GM18951 (cell line): ENCODE measurements around the gene TRPM2.

ENCODE experiments used
- POLR2A ChIP-seq: IDR thresholded peaks from 4 replicates; pipeline ENCODE4 v1.6.1; 2011; ENCODE audit warnings: mild to moderate bottlenecking; ENCODE audit not compliant: insufficient read length, insufficient read depth; ENCODE audit errors: extremely low read depth
- in situ Hi-C: fragments of 300-500 bp; cut with MboI; formaldehyde crosslinking; loops from one replicate; pipeline ENCODE4 v1.12.0; 2022; ENCODE audit warnings: low sequenced_read_pairs, mixed read lengths, inconsistent platforms; ENCODE audit not compliant: unreplicated experiment

The TRPM2 gene

DNA sequence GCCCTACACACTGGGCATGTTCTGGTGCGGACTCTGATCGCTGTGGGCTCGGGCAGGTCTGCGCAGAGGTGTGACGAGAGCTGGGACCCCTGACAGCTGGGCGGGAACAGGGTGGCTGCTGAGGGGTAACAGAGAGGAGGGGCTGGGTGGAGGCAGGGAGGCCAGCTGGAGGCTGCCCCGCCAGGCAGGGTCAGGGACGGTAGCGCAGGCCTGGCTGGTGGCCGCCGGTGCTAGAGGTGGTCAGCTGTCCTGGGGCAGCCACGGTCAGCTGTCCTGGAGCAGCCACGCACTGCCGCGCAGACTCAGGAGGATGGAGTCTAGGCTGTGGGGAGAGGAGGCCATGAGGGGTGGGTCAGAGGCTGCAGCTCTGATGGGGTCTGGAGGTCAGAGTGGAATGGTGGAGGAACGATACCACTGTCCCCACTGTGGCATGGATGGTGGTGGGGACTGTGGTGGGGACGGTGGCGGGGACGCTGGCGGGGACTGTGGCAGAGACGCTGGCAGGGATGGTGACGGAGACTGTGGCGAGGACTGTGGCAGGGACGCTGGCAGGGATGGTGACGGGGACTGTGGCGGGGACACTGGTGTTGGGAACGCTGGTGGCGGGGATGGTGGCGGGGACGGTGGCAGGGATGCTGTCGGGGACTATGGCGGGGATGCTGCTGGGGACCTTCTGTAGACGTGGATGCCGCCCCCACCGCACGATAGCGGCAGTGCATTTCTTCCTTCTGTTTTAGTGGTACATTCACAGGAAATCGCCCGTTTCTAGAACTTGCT, 80.6 kb downstream of the TRPM2 start:
- in situ Hi-C loops, result no loop called here
- TF ChIP-seq POLR2A, result no peak

DNA sequence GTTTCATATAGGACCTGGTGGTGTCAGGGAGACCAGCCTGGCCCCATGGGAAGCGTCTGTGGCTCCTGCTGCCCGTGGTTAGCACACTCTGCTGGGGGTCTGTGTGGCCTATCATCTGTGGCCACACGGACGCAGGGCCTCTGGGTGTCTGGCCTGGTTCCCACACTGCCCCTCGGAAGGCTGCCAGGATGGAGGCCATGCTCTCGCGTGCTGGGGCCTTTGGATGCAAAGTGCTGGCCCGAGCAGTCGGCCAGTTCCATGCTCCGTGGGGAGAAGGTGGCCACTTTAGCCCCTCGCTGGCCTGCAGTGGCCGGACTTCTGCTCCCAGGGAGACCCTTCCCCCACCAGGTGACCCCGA, 81.1 kb downstream of the TRPM2 start:
- no peak for TF ChIP-seq POLR2A
- in situ Hi-C loops, result no loop called here

DNA sequence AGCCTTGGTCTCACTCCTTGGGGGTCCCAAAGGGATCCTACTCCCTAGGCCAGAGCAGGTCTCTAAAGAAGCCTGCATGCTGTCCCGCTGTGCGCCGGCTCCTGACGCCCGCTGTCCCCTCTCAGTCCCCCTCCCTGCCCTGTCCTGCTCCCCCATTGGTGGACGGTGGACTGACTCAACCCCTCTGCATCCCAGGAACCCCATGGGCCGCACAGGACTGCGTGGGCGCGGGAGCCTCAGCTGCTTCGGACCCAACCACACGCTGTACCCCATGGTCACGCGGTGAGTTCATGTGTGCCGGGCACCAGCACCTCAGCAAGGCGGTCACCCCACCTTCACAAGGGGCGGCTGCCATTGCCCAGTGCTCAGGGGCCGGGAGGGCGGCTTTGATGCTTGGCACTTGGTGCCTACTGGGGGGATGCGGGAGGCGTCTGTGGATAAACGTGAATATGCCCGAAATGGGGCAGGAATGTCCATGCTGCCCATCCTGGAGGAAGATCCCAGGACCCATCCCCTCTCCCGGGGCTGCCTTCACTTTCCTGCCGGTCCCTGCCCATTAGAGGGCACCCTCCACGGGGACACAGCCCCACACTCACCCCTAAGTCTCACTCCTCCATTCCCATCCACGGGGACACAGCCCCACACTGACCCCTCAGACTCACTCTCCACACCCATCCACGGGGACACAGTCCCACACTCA, 81.7 kb downstream of the TRPM2 start:
- in situ Hi-C loops, result no loop called here

DNA sequence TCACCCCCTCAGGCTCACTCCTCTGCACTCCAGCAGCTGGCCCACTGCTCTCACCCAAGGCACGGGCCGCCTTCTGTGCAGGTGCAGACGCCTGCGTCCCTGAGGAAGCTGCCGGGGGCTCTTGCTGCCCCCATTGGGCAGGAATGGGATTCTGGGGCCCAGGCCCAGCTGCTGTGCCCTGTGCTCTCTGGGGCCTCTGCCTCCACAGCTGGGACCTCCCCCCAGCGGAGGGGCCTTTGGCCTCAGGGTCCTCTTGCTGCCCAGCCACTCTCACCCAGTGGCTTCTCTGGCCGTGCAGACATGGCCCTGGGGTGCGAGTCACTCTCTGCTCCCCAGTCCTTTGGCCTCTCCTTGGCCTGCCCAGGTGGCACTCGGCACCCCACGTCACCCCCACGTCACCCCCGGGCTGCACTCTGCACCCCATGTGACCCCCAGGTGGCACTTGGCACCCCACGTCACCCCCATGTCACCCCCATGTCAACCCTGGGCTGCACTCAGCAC, 82.7 kb downstream of the TRPM2 start:
- in situ Hi-C loops, result no loop called here
- no peak for TF ChIP-seq POLR2A

More for the DNA sequence above, 81.7 kb downstream of the TRPM2 start:
- no peak for TF ChIP-seq POLR2A

DNA sequence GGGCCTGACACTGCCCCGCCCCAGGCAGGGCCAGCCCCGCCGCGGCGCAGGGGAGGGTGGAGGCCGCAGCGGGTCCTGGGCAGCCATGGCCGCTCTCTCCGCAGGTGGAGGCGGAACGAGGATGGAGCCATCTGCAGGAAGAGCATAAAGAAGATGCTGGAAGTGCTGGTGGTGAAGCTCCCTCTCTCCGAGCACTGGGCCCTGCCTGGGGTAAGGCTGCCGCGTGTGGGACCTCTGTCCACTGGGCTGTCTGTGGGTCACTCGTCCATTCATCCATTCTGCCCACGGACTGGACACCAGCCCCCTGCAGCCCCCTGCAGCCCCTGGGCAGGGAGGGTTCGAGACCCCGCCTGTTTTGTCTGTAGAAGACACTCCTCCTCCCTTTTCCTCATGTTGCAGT, 83.5 kb downstream of the TRPM2 start:
- no peak for TF ChIP-seq POLR2A
- in situ Hi-C loops, result no loop called here

DNA sequence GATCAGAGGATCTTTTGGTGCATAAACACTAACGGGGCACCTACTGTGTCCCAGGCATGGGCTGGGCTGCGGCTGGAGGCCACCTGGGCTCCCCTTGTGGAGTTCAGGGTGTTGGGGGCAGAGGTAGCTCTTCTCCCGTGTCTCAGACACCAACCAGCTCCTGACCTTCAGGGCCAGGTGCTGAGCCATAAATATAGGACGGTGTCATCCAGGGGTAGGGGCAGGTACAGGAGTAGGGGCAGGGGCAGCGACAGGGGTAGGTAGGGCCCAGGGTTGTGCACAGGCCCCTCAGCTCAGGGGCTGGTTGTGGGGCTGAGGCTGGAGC, 83.9 kb downstream of the TRPM2 start:
- TF ChIP-seq POLR2A, result no peak
- in situ Hi-C loops, result no loop called here

DNA sequence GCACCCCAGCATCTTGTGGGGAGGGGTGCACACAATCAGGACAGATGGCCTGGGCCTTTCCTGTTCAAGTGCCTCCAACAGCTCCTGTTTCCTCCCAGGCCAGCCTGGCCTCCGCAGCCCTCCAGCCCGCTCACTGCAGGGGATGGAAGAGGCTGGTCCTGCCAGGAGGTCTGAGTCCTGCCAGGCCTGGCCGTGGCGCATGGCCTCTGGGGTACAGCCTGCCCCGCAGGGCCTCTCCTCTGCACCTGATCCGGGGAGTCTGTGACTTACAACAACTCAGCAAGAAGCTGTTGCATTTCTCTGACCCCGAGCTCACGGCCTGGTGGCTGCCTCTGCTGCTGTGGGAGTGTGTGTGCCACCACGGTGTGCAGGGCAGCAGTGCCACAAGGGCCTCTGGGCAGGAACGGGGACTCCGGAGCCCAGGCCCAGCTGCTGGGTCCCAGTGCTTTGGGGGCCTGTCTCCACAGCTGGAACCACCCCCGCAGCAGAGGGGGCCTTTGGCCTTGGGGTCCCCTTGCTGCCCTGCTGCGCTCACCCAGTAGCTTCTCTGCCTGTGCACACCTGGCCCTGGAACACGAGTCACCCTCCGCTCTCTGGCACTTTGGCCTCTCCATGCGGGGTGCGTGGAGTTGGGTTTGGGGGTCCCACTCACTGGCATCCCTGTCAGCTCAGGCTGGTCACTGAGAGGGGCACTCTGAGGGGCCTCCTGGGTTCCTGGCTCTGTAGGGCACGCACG, 84.4 kb downstream of the TRPM2 start:
- TF ChIP-seq POLR2A, result no peak
- in situ Hi-C loops, result no loop called here

DNA sequence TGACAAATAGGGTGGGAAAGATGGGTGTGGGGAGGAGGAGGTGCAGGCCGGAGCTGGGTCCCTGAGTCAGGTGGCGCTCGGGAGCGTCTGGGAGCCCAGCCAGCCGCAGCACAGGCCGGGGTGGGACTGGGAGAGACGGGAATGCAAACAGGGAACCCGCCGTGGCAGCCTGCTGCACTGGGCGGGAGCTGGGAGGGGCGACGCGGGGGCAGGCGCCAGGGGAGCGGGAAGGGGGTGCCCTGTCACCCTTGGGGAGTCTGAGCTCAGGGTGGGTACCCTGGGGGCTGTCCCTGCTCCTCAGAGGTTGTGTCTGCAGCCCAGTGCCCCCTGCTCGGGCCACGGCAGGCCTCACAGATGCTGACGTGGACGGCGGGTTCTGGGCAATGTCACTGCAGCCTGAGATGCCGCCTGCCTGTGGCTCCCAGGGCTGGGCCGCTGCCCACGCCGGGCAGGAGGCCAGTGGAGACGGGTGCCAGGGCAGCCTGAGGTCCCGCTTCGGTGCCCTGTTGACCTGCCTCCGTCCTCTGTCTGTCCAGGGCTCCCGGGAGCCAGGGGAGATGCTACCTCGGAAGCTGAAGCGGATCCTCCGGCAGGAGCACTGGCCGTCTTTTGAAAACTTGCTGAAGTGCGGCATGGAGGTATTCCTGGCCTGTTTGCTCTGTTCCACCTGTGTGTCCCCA, 85.2 kb downstream of the TRPM2 start:
- in situ Hi-C loops, result no loop called here
- TF ChIP-seq POLR2A, result no peak

DNA sequence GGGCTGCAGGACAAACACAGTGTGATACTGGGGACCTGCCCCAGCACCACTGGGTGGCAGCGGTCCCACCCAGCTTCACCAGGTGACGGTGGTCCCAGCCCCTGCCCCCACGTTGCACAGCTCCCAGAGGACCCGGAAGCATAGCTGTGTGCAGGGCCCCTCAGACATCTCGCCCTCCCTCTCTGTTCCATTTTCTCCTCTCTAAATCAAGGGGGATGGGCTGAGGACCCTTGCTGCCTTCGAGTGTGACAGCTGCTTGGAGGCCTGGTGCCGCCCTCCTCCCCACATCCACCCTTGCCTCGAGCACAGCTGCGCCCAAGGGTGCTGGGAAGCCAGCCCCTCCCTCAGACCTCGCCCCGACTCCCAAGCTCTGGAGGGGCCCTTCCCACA, 85.8 kb downstream of the TRPM2 start:
- in situ Hi-C loops, result no loop called here
- TF ChIP-seq POLR2A, result no peak

DNA sequence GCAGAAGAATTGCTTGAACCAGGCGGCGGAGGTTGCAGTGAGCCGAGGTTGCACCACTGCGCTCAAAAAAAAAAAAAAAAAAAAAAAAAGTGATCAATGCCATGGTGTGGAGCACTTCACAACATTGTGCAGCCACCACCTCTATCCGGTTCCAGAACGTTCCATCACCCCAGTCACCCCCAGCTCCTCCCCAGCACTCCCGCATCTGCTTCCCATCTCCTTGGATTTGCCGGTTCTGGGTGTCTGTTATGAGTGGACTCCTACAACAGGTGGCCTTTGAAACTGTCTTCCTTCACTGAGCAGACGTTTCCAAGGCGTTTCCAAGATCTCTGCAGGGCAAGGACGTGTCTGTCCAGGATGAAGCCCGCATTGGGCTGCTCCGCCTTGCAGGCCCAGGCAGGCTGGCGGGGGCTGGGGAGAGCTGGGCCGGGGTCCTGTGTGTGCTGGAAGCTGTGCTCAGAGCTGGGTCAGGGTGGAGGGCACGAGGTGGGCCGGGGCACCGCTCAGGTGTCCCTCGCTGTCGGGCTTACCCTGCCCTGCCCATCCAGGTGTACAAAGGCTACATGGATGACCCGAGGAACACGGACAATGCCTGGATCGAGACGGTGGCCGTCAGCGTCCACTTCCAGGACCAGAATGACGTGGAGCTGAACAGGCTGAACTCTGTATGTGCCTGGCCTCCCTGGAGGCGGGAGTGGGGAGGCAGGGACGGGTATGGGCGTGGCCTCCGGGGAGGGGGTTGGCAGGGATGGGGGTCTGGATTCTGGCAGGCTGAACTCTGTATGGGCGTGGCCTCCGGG, 87.0 kb downstream of the TRPM2 start:
- no peak for TF ChIP-seq POLR2A
- in situ Hi-C loops, result no loop called here

DNA sequence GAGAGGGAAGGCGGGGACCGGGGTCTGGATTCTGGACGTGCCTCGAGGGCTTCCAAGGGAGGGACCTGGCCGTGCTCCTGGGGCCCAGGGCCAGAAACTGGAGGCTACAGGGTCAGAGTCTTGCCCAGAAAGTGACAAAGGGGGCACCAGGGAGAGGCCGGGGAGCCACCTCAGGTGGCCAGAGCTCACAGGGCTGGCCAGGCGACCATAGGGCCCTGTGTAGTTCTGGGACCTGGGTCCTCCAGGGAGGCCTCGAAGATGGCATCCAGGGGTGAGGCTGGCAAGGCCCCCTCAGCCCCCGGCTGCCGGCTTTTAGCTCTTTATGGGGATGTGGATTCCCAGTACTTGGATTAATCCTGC, 87.6 kb downstream of the TRPM2 start:
- no peak for TF ChIP-seq POLR2A
- in situ Hi-C loops, result no loop called here

DNA sequence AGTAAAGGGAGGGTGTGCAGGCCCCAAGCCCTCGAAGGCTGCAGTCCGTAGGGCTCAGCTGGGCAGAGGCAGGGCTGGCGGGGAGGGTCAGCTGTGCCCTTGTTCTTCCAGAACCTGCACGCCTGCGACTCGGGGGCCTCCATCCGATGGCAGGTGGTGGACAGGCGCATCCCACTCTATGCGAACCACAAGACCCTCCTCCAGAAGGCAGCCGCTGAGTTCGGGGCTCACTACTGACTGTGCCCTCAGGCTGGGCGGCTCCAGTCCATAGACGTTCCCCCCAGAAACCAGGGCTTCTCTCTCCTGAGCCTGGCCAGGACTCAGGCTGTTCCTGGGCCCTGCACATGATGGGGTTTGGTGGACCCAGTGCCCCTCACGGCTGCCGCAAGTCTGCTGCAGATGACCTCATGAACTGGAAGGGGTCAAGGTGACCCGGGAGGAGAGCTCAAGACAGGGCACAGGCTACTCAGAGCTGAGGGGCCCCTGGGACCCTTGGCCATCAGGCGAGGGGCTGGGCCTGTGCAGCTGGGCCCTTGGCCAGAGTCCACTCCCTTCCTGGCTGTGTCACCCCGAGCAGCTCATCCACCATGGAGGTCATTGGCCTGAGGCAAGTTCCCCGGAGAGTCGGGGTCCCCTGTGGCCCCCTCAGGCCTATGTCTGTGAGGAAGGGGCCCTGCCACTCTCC, 88.3 kb downstream of the TRPM2 start:
- in situ Hi-C loops, result no loop called here
- no peak for TF ChIP-seq POLR2A
